ENCODE data around the gene KDM4C. TPM values are rescaled to one million over a fixed set of nuclear protein-coding genes. Genes with fewer than 3 reads are reported as not detected.

KDM4C gene
- total RNA-seq, 4 donors from 2014 or later, result 52.1 to 83.6 (median 65.5) TPM

- TF ChIP-seq, protein P1, sequence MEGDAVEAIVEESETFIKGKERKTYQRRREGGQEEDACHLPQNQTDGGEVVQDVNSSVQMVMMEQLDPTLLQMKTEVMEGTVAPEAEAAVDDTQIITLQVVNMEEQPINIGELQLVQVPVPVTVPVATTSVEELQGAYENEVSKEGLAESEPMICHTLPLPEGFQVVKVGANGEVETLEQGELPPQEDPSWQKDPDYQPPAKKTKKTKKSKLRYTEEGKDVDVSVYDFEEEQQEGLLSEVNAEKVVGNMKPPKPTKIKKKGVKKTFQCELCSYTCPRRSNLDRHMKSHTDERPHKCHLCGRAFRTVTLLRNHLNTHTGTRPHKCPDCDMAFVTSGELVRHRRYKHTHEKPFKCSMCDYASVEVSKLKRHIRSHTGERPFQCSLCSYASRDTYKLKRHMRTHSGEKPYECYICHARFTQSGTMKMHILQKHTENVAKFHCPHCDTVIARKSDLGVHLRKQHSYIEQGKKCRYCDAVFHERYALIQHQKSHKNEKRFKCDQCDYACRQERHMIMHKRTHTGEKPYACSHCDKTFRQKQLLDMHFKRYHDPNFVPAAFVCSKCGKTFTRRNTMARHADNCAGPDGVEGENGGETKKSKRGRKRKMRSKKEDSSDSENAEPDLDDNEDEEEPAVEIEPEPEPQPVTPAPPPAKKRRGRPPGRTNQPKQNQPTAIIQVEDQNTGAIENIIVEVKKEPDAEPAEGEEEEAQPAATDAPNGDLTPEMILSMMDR (IDR thresholded peaks at IDR 0.05), result no peak
- TF ChIP-seq POLR2A (IDR thresholded peaks at IDR 0.05), result no peak
- Histone ChIP-seq H3K4me3 (replicated peaks in 1 of 3) (no peak overlapping the region), H3K27ac (no peak overlapping the region), H3K36me3 (no peaks in the 10 kb centered on the region), H3K27me3 (no peaks in the 10 kb centered on the region), H3K4me1 (peaks cover under 1 to 2% of the 10 kb centered on the region in 2 donors), H3K9me3 (no peaks in the 10 kb centered on the region)
- no peak for DNase-seq
- 96 to 97% methylated on average over 4 of the region's 4 CpGs for WGBS, 2 donors
- intact Hi-C loops (cut with DNase I), result no loop called here
Observed at GRCh38 chr9:7135735-7136134, 378.0 kb downstream of the KDM4C start.

GRCh38 chr9:7137040-7137439 lies 379.3 kb downstream of the KDM4C start:
- TF ChIP-seq POLR2A (IDR thresholded peaks at IDR 0.05), result no peak
- TF ChIP-seq, protein P1 (IDR thresholded peaks at IDR 0.05), result no peak
- DNase-seq, result no peak
- Histone ChIP-seq H3K27ac (no peak overlapping the region), H3K9me3 (no peaks in the 10 kb centered on the region), H3K4me3 (replicated peaks in 1 of 3) (no peak overlapping the region), H3K36me3 (no peaks in the 10 kb centered on the region), H3K4me1 (no peaks in the 10 kb centered on the region), H3K27me3 (no peaks in the 10 kb centered on the region)
- WGBS, 2 donors, result 92 to 93% methylated on average over 6 of the region's 6 CpGs
- intact Hi-C loops (cut with DNase I), result no loop called here

DNA sequence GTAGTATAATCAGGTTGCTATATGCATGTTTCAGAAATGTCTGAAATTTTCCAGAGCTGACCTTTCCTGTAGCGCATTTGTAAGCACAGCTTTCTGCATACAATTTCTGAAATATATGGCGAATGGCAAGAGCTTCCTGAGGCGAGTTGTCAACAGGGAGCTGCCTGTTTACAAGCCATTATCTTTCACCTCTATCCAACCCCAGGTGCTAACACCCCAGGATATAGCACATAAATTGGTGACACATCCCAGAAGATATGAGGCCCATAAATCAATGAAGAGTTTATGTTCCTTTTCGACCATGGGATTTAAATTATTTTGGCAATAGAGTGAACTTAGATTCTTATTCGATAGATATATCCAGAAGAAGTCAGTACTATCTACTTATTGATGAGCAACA lies 379.8 kb downstream of the KDM4C start:
- no peaks in the 10 kb centered on the region for H3K4me1 ChIP-seq
- no peak overlapping the region for H3K27ac ChIP-seq
- intact Hi-C loops (cut with DNase I), result no loop called here
- TF ChIP-seq, protein P1 (IDR thresholded peaks at IDR 0.05), result no peak
- TF ChIP-seq POLR2A (IDR thresholded peaks at IDR 0.05), result no peak
- no peaks in the 10 kb centered on the region for H3K27me3 ChIP-seq
- DNase-seq, result no peak
- WGBS, 2 donors, result 95% methylated on average over 5 of the region's 5 CpGs
- H3K9me3 ChIP-seq, result no peaks in the 10 kb centered on the region
- H3K4me3 ChIP-seq (replicated peaks in 1 of 3), result no peak overlapping the region
- H3K36me3 ChIP-seq, result no peaks in the 10 kb centered on the region

DNA sequence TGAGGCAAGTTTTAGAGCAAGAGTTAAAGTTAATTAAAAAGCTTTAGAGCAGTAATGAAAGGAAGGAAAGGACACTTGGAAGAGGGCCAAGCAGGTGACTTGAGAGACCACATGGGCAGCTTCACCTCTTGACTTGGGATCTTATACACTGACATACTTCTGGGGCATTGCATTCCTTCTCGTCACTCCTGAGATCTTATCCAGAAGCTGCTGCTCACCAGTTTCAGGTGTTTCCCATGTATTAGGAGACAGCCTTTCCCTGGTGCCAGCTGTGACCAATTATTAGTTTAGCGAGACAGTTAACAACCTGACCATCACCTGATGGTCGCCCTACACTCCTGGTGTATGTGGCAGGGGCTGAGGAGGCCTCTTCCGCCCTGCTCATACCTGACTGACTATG lies 382.1 kb downstream of the KDM4C start:
- no peaks in the 10 kb centered on the region for H3K27me3 ChIP-seq
- TF ChIP-seq, protein P1 (IDR thresholded peaks at IDR 0.05), result no peak
- TF ChIP-seq POLR2A (IDR thresholded peaks at IDR 0.05), result no peak
- DNase-seq, result no peak

DNA sequence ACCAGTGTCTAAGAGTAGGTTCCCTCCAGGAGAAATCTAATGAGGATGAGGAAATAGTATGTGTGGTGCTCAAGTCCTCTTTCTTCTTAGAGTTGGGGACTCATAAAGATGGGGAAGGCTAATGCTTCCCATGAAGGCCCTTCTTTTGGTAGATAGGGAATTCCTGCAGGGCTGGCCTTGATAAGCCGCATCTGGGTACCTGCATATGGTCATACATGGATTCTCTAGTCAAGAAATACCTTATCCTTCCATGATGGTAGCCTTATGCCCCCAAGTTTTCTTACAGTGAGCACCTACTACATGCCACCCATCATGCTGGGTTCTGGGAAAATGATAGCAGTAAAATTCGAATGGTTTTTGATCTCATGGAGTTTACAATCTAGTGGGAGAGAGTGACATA lies 382.6 kb downstream of the KDM4C start:
- H3K4me1 ChIP-seq, result peaks cover 0 to 6% of the 10 kb centered on the region in 2 donors
- H3K27ac ChIP-seq, result no peak overlapping the region
- no peaks in the 10 kb centered on the region for H3K27me3 ChIP-seq
- 93 to 98% methylated on average over 2 of the region's 2 CpGs for WGBS, 2 donors
- no peak for TF ChIP-seq POLR2A (IDR thresholded peaks at IDR 0.05)
- TF ChIP-seq, protein P1 (IDR thresholded peaks at IDR 0.05), result no peak
- intact Hi-C loops (cut with DNase I), result no loop called here
- H3K36me3 ChIP-seq, result no peaks in the 10 kb centered on the region
- no peak for DNase-seq
- H3K9me3 ChIP-seq, result no peaks in the 10 kb centered on the region
- no peak overlapping the region for H3K4me3 ChIP-seq (replicated peaks in 1 of 3)

More for the DNA sequence above, 382.1 kb downstream of the KDM4C start:
- Histone ChIP-seq H3K4me3 (replicated peaks in 1 of 3) (no peak overlapping the region), H3K4me1 (peaks cover 0 to under 1% of the 10 kb centered on the region in 2 donors), H3K27ac (no peak overlapping the region), H3K36me3 (no peaks in the 10 kb centered on the region), H3K9me3 (no peaks in the 10 kb centered on the region)
- intact Hi-C loops (cut with DNase I), result no loop called here
- 83 to 84% methylated on average over 4 of the region's 4 CpGs for WGBS, 2 donors

Data from thyroid gland (tissue), 4 donors.